Tibial nerve (tissue), 3 donors: ENCODE results near the gene CA5A.

ENCODE experiments used
- POLR2A ChIP-seq, 2 donors: fragments of 450-650 bp; IDR thresholded peaks; one replicate each; pipeline ENCODE4 v1.6.1; 2017; ENCODE audit warnings: antibody characterized with exemption in 2 of 2, mild to moderate bottlenecking in 2 of 2, moderate library complexity in 2 of 2
- TF ChIP-seq, protein P1 (sequence below), 5 experiments: fragments of 200-600 bp in 3 of 5; fragments of 450-650 bp in 2 of 5; sonication (generic) in 3 of 5; IDR thresholded peaks; one replicate each; pipeline ENCODE4 v1.5.1; 2016 to 2019; ENCODE audit warnings: antibody characterized with exemption in 5 of 5, mild to moderate bottlenecking in 3 of 5, moderate library complexity in 2 of 5

DNA sequence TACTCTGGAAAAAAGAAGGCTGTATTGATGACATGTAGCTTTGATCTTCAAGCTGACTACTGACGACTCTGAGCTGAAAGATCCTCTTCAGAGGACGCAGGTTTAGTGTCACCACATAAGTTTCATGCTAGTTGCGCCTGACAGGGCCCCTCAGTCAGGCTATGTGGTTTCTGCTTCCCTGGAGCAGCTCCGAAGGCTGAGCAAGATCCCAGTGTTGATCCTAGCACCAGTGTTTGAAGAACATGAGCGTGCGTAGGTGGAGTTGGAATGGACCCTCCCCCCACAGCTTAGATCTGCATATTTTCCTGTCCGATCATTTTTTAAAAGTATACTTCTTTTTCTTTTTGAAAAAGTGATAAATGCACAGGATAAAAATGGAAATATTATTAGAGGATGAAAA lies 32.2 kb upstream of the CA5A start:
- TF ChIP-seq, protein P1, sequence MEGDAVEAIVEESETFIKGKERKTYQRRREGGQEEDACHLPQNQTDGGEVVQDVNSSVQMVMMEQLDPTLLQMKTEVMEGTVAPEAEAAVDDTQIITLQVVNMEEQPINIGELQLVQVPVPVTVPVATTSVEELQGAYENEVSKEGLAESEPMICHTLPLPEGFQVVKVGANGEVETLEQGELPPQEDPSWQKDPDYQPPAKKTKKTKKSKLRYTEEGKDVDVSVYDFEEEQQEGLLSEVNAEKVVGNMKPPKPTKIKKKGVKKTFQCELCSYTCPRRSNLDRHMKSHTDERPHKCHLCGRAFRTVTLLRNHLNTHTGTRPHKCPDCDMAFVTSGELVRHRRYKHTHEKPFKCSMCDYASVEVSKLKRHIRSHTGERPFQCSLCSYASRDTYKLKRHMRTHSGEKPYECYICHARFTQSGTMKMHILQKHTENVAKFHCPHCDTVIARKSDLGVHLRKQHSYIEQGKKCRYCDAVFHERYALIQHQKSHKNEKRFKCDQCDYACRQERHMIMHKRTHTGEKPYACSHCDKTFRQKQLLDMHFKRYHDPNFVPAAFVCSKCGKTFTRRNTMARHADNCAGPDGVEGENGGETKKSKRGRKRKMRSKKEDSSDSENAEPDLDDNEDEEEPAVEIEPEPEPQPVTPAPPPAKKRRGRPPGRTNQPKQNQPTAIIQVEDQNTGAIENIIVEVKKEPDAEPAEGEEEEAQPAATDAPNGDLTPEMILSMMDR (IDR thresholded peaks at IDR 0.05): no peak
- TF ChIP-seq POLR2A (IDR thresholded peaks at IDR 0.05): no peak
